NCI-H128 (cell line): ENCODE data around the gene SLCO4A1.

Experiments used
- DNase-seq: peaks from one replicate; lab custom pipeline; 2025; ENCODE audit not compliant: unreplicated experiment; lab: John Stamatoyannopoulos, UW

Gene SLCO4A1

GRCh38 chr20:62606016-62606415 lies 36.3 kb upstream of the SLCO4A1 start:
- DNase-seq, result no peak

DNA sequence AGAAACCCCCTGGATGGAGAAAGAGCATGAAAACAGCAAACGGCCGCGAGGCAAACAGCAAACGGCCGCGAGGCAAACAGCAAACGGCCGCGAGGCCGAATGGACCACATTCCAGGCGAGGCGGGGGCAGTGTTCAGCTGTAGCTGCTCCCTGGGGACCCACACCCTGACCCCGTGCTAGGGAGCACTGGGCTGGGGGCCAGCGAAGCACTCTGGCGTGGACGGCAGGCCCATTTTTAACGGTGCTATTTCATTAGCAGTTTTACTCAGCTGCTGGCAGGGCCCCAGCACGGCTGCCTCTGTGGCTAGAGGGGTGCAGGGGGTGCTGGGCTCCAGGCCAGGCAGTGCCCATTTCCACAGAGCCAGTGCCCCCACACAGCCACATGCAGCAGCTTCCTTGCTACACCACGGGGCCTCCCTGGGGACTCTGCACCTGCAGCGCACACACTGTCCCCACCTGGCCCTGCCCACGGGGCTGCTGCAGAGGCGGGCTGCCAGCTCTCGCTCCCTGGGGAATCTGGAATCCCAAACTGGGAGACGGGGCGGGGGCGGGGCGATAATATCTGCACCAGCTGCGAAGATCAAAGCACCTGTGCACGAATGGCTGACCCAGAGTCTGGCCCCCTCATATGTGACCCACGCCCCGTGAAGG lies 35.6 kb upstream of the SLCO4A1 start:
- DNase-seq, result no peak

DNA sequence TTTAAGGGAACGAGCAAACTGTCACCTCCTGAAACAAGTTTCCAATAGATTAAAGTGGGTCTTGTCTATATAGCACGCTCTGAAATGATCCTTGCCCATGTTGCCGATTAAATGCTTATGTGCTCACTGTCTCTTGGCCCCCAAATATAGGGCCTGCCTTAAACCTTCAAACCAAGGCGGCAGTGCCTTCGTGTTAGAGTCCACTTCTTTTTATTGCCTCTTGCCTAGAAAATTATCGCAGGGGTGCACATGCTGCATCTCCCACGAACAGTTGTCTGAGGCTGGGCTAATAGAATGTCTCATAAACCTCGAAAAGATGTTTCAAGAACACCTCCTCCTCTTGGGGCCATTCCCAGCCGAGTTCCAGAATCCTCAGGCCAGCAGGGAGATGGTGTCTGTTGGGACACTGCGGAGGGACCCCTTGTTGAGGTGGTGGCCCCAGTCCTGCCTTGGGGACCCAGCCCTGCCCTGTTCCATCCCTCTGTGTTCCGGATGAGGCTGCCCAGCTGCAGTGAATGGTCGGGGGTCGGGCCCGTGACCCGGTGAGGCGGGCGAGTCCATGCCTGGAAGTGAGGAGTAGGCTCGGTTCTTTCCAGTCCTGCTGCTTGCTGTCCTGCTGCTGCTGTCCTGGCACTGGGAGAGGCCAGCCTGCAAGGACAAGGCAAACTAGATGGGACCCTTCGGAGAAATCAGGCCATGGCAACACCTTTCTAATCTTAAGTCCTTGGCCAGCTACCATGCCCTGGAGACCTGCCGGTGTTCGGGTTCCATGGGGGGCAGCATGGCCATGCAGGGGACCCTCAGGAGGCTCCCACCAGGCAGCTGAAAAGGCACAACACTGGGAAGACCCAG lies 34.7 kb upstream of the SLCO4A1 start:
- no peak for DNase-seq

- DNase-seq, result no peak
Observed at GRCh38 chr20:62608218-62608565, 34.1 kb upstream of the SLCO4A1 start.

- DNase-seq, result no peak
Observed at GRCh38 chr20:62609279-62609720, 33.0 kb upstream of the SLCO4A1 start.

DNA sequence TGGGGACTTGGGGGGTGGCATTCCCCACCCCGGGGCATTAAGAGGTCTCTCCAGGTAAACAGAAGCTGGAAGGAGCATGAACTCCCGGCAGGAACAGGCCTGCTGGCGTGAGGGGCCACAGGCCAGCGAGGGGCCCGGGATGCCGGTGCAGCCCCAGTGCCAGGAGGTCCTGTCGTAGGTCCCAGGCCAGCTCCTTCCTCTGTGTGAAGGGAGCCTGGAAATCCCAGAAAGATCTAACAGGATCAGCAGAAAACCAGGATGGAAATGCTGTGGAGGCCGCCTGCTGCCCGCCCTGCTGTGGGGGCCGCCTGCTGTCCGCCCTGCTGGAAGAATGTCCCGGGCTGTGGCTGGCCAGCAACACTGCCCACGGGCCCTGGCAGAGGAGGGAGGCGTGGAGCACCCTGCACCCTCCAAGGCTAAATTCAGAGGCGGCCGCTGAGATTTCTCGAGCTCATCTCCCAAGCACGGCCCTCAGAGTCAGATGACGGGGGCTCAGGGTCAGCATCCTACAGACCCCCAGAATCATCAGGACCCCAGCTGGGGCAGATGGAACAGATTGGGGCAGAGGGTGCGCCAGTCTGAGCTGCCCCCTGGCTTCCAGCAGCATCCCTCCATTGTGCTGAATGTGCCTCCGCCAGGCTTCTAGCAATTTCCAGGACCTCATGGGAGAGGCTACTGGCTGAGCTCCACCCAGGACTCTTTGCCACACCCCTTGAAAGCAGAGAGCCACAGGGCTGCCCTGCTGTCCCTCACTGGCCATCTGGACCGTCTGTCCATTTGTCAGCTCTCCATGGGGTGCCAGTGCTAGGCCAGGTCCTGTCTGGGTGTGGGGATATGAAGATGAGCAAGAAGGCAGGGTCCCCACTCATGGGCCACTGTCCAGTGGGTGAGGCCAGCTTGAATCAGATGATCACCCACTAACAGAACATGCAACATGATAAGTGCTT lies 32.2 kb upstream of the SLCO4A1 start:
- DNase-seq, result no peak

DNA sequence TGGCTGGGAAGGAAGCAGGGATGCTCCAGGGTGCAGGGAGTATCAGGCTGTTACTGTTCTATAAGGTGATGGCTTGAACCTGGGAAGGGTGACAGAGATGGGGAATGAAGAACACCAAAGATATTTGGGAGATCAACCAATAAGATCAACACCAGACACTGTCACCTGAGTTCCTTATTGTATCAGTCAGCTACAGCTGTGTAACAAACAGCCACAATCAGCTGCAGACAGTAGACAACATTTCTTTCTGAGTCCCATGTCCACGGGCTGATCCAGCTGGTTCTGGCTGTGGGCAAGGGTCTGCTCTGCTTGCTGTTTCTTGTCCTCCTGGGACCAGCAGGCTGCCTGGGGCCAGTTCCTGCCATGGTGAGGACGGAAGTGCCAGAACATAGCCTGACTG lies 31.3 kb upstream of the SLCO4A1 start:
- no peak for DNase-seq

- no peak for DNase-seq
Observed at GRCh38 chr20:62611819-62612218, 30.5 kb upstream of the SLCO4A1 start.

- DNase-seq, result no peak
Observed at GRCh38 chr20:62614085-62614960, 28.0 kb upstream of the SLCO4A1 start.

- DNase-seq, result no peak
Observed at GRCh38 chr20:62614961-62615680, 27.2 kb upstream of the SLCO4A1 start.

DNA sequence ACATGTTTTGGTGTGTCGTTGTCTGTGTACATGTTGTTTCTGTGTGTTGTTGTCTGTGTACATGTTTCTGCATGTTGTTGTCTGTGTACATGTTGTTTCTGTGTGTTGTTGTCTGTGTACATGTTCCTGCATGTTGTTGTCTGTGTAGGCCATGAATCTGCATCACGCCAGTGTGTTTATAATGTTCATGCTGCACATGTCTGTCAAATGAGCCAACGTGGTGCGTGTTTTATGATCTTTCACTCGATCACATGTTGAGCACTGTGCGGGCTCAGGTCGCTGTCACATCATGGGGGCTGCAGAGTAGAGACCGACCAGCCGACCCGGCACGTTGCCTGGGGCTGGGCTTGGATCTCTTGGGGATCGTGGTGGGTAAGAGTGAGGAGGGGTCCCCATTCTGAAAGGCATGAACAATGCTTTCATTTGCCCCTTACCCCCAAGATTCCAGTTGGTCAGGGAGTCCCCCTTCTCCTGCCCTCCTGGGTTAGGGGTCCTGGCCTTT lies 26.5 kb upstream of the SLCO4A1 start:
- DNase-seq, result no peak

GRCh38 chr20:62616728-62617621 lies 25.3 kb upstream of the SLCO4A1 start:
- peak; percentile 18 for DNase-seq

DNA sequence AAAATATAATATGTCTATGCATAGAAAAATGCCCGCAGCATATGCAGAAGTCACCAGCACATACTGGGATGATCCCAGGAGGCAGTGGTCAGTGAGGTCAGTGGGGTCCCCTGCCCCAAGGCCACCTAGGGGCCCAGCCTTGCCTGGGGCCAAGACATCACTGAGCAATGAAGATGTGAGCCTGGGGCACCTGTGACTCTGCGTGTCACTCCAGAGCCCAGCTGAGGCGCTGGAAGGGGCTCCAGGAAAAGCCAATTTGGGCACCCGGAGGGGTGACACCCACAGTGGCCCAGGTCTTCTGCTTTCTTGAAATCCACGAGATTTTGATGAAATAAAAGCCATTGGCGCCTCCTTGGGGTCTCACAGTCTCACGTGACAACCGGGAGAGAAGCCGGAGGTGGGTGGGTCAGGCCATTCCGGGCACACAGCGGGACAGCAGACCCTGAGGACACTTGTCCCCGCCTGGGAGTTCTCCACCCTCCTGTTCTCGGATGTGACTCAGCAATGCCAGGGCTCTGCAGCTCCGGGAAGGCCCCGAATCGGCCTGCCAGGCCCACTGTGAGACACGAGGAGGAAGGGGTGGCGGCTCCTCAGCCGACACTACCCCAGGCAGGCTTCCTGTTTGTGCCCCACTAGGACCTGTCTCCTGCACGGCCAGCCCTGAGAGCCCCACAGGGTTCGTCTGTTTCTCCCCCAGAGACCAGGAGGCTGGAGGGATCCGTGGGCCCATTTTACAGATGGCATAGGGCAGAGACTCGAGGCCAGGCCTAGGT lies 24.4 kb upstream of the SLCO4A1 start:
- DNase-seq, result no peak

GRCh38 chr20:62618611-62619529 lies 23.4 kb upstream of the SLCO4A1 start:
- DNase-seq, result no peak

- no peak for DNase-seq
Observed at GRCh38 chr20:62620625-62621024, 21.7 kb upstream of the SLCO4A1 start.

DNA sequence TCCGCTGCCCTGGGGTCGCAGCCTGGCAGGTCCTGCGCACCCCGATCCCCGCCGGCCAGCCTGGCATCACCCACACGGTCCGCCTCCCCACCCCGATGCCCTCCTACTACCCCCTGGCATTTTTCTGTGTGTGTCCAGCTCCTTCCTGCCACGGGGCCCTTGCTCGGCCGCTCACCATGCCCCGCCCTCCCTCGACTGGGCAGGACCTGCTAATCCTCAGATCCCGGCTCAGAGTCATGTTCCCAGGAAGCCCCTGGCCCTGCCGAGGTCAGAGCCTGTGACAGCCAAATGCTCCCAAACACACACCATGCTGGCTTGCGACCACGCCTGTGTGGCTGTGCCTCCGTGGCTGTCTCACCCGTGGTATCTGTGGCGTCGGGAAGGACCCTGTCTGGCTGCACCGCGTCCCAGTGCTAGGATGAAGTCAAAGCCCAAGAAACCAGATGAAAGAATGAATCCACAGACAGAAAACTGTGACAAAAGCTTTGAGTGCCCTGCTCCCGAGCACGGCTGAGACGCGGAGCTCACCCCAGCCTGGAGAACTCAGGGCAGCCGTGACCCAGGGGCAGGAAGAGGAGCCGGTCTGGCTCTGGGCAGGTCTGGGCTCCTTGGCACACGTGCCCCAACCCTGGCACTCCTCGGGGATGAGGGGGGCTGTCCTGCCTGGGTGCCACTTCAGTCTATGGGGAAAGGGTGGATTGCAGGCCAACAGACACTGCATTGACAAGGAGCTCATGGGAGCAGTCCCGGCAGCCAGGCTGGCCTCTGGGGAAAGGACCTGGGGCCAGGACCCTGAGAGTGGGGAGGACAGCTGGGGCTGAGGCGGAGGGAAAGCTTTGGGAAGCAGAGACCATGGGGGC lies 20.8 kb upstream of the SLCO4A1 start:
- no peak for DNase-seq
